ENCODE results near the gene ARAP3. TPM values are rescaled to one million over a fixed set of nuclear protein-coding genes. Genes with fewer than 3 reads are reported as not detected.

ARAP3 gene
- total and polyA plus RNA-seq, 2 experiments from 2014 or later: 18.4 to 33.2 TPM

DNA sequence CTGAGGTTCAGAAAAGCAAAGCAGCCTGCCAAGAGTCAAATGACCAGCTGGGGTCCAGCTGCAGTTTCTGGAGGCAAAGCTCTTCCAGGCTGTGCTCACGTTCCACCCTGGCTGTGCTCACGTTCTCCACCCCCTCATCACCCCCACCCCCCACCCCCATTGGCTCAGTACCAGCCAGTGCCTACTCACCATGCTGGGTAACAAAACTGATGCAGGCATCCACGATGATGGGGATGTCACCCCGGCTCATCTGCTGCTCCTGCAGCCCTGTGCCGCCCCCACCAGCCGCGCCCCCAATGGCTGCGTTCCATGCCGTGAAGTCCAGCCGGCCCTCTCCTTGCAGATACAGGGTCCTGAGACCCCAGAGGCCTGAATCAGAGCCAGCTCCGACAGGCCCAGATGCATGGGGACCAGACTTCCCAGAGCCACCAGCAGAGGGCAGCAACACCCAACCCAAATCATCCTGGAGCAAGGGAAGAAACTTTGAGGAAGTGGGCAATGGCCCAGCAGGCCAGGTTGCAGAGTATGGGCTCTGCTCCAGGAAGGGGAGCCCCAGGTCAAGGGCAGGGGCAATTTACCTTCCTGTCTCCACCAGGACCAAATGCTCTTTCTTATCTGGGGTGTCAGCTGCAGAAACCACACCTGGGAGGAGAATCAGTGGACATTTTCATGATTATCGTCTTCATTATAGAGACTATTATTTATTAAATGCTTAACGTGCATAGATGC lies 17.1 kb downstream of the ARAP3 start:
- Histone ChIP-seq H3K4me1 (ENCODE audit: insufficient read depth) (no peaks in the 10 kb centered on the region), H4K20me1 (replicated peaks; ENCODE audit: insufficient read depth) (no peaks in the 10 kb centered on the region), H3K4me3 (no peak overlapping the region), H3K27ac (ENCODE audit: low read depth) (no peak overlapping the region), H3F3A (replicated peaks; ENCODE audit: low read depth) (0 out of 2 replicates have a peak, but pooled peaks cover 3% of the 10 kb centered on the region), H3K9me2 (ENCODE audit: insufficient read depth) (no peaks in the 10 kb centered on the region), H2AFZ (no peak overlapping the region), H3K4me2 (no peak overlapping the region), H3K36me3 (ENCODE audit: insufficient read depth) (peaks cover 37% of the 10 kb centered on the region), H3K79me2 (replicated peaks; ENCODE audit: insufficient read depth) (no peaks in the 10 kb centered on the region), H3K27me3 (ENCODE audit: insufficient read depth) (no peaks in the 10 kb centered on the region)
- DNase-seq (ENCODE audit: low spot score) (peak; percentile 89), ATAC-seq (peak; percentile 97)
- no peaks in the 10 kb centered on the region for H3K9me3 Mint-ChIP-seq
- peaks cover 61% of the 10 kb centered on the region for H3K36me3 Mint-ChIP-seq (ENCODE audit: low read depth)
- H3K27me3 Mint-ChIP-seq (ENCODE audit: insufficient read depth, low read depth, poor library complexity): peaks cover 11% of the 10 kb centered on the region
- H3K4me1 Mint-ChIP-seq: peaks cover 14% of the 10 kb centered on the region
- no peak overlapping the region for H3K4me3 Mint-ChIP-seq
- TF ChIP-seq, protein P1, sequence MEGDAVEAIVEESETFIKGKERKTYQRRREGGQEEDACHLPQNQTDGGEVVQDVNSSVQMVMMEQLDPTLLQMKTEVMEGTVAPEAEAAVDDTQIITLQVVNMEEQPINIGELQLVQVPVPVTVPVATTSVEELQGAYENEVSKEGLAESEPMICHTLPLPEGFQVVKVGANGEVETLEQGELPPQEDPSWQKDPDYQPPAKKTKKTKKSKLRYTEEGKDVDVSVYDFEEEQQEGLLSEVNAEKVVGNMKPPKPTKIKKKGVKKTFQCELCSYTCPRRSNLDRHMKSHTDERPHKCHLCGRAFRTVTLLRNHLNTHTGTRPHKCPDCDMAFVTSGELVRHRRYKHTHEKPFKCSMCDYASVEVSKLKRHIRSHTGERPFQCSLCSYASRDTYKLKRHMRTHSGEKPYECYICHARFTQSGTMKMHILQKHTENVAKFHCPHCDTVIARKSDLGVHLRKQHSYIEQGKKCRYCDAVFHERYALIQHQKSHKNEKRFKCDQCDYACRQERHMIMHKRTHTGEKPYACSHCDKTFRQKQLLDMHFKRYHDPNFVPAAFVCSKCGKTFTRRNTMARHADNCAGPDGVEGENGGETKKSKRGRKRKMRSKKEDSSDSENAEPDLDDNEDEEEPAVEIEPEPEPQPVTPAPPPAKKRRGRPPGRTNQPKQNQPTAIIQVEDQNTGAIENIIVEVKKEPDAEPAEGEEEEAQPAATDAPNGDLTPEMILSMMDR (conservative IDR thresholded peaks at IDR 0.05; ENCODE audit: low read depth in 2 of 2): peak; percentile 90 to 99
- TF ChIP-seq EZH2phosphoT487 (IDR thresholded peaks at IDR 0.05; ENCODE audit: unreplicated experiment): no peak
- no peak for TF ChIP-seq EZH2 (IDR thresholded peaks at IDR 0.05; ENCODE audit: low read depth, unreplicated experiment)
- no peak overlapping the region for H3K27ac Mint-ChIP-seq

DNA sequence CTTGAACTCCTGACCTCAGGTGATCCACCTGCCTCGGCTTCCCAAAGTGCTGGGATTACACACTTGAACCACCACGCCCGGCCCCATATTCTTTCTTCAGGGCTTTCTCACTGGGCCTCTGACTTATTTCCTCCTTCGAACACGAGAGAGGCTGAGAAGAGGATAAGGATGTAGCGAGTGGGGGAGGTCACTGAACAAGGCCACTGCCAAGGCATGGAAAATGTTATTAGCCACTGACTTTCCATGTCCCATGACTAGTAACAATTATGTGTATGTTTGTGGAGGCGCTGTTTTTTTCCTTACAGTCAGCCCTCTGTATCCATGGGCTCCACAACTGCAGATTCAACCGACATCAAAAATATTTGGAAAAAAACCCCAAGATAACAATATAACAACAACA lies 18.5 kb downstream of the ARAP3 start:
- Histone ChIP-seq H3K27me3 (ENCODE audit: insufficient read depth) (no peaks in the 10 kb centered on the region), H4K20me1 (replicated peaks; ENCODE audit: insufficient read depth) (no peaks in the 10 kb centered on the region; the same call in 1 of the 2 replicates), H3K79me2 (replicated peaks; ENCODE audit: insufficient read depth) (no peaks in the 10 kb centered on the region), H3K4me3 (no peak overlapping the region), H2AFZ (no peak overlapping the region), H3K4me1 (ENCODE audit: insufficient read depth) (no peaks in the 10 kb centered on the region), H3K9me2 (ENCODE audit: insufficient read depth) (no peaks in the 10 kb centered on the region), H3K4me2 (no peak overlapping the region), H3F3A (replicated peaks; ENCODE audit: low read depth) (0 out of 2 replicates have a peak, but pooled peaks cover 3% of the 10 kb centered on the region), H3K27ac (ENCODE audit: low read depth) (no peak overlapping the region), H3K36me3 (ENCODE audit: insufficient read depth) (peaks cover 37% of the 10 kb centered on the region)
- H3K4me3 Mint-ChIP-seq: no peak overlapping the region
- no peak overlapping the region for H3K27ac Mint-ChIP-seq
- no peak for ATAC-seq
- H3K36me3 Mint-ChIP-seq (ENCODE audit: low read depth): peaks cover 57% of the 10 kb centered on the region
- H3K4me1 Mint-ChIP-seq: peaks cover 10% of the 10 kb centered on the region
- H3K9me3 Mint-ChIP-seq: no peaks in the 10 kb centered on the region
- peaks cover 13% of the 10 kb centered on the region for H3K27me3 Mint-ChIP-seq (ENCODE audit: insufficient read depth, low read depth, poor library complexity)
- DNase-seq (ENCODE audit: low spot score): no peak
- TF ChIP-seq, protein P2, sequence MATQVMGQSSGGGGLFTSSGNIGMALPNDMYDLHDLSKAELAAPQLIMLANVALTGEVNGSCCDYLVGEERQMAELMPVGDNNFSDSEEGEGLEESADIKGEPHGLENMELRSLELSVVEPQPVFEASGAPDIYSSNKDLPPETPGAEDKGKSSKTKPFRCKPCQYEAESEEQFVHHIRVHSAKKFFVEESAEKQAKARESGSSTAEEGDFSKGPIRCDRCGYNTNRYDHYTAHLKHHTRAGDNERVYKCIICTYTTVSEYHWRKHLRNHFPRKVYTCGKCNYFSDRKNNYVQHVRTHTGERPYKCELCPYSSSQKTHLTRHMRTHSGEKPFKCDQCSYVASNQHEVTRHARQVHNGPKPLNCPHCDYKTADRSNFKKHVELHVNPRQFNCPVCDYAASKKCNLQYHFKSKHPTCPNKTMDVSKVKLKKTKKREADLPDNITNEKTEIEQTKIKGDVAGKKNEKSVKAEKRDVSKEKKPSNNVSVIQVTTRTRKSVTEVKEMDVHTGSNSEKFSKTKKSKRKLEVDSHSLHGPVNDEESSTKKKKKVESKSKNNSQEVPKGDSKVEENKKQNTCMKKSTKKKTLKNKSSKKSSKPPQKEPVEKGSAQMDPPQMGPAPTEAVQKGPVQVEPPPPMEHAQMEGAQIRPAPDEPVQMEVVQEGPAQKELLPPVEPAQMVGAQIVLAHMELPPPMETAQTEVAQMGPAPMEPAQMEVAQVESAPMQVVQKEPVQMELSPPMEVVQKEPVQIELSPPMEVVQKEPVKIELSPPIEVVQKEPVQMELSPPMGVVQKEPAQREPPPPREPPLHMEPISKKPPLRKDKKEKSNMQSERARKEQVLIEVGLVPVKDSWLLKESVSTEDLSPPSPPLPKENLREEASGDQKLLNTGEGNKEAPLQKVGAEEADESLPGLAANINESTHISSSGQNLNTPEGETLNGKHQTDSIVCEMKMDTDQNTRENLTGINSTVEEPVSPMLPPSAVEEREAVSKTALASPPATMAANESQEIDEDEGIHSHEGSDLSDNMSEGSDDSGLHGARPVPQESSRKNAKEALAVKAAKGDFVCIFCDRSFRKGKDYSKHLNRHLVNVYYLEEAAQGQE (IDR thresholded peaks at IDR 0.05; ENCODE audit: unreplicated experiment): no peak
- TF ChIP-seq POLR2AphosphoS5 (IDR thresholded peaks at IDR 0.05; ENCODE audit: low read depth): no peak
- no peak for TF ChIP-seq EZH2 (IDR thresholded peaks at IDR 0.05; ENCODE audit: low read depth, unreplicated experiment)
- TF ChIP-seq, protein P1 (conservative IDR thresholded peaks at IDR 0.05; ENCODE audit: low read depth in 2 of 2): no peak
- TF ChIP-seq, protein P3, sequence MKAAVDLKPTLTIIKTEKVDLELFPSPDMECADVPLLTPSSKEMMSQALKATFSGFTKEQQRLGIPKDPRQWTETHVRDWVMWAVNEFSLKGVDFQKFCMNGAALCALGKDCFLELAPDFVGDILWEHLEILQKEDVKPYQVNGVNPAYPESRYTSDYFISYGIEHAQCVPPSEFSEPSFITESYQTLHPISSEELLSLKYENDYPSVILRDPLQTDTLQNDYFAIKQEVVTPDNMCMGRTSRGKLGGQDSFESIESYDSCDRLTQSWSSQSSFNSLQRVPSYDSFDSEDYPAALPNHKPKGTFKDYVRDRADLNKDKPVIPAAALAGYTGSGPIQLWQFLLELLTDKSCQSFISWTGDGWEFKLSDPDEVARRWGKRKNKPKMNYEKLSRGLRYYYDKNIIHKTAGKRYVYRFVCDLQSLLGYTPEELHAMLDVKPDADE (IDR thresholded peaks at IDR 0.05): no peak
